NCI-H2171 (cell line): ENCODE results near the gene MSI2.
A peak's percentile ranks its signal among the peaks of the same experiment; 100 is the strongest.

Experiments
- DNase-seq: peaks from one replicate; lab custom pipeline; 2025; lab: John Stamatoyannopoulos, UW

The MSI2 gene

DNA sequence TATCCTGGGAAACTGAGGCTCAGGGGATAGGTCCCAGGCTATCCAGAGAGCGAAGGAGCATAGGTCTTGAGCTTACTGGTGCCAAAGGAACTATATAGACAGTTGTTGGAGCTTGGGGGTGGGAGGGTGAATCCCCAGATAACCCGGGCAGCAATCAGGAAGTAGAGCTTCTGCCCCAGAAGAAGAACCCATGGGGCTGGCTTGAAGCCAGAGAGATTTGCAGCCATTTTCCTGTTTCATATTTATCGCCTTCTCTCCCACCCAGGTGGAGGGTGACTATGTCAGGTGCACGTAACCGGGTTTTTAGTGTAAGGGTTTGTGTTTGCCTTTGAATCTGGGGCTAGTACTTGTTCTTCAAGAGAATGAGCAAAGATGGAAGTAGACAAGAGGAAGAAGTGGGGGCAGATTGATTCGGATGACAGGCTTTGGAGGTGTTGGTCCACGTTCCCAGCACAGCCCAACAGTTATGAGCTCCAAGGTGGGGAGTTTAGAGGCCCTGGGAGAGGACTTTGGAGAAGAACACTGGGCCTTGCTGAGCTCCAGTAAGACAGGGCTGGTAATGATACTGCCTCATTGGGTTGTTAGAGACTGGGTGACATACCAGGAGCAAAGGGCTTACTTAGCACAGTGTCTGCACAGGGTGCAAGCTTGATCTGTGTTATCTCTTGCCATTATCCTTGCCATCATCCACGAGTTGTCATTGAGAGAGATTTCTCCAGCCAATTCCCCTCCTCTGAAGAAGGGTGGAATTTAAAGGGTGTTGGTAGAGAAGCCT is 343.1 kb downstream of the MSI2 start:
- no peak for DNase-seq

DNA sequence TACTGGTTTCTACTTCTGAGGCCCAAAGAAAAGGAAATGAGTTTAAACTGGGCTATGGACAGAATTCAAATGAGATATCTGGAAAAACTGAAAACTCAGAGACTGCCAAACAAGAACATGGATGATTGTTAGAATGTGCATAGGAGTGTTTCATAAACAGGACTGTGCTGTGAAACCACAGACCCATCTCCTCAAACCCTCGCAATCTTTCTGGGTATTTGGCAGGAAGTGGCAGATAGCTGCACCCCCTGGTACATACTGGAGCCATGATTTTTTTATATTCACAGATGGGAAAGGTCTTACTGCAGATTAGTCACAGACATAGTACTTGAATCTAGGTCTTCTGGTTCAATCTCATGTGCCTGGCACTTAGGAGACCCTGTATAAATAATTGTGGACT is 343.8 kb downstream of the MSI2 start:
- DNase-seq: no peak

DNA sequence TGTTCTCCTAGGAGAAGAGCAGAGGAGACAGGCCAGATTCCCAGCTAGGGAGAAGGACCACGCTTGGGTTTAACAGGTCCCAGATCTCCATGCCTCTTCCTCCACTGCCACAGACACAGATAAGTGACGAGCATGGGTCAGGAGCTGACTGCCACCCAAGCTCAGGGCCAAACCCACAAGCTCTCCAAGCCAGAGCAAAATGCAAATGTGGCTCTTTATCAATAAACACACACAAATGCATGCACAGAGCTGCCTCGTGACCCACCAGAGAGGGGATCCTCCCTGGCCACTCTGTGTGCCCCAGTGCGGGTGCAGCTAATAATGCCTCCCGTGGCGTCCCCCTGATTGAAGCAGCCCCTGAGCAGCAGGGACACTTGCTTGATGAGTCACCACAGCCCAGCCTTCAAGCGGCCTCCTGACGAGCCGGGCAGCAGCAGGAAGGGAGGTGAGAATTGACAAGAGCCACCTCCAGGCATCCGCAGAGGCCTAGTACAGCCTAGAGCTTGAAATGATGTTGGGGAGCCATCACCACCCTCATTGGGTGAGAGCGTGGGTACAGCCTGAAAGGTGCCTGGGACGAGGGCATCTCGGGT is 344.9 kb downstream of the MSI2 start:
- no peak for DNase-seq

DNA sequence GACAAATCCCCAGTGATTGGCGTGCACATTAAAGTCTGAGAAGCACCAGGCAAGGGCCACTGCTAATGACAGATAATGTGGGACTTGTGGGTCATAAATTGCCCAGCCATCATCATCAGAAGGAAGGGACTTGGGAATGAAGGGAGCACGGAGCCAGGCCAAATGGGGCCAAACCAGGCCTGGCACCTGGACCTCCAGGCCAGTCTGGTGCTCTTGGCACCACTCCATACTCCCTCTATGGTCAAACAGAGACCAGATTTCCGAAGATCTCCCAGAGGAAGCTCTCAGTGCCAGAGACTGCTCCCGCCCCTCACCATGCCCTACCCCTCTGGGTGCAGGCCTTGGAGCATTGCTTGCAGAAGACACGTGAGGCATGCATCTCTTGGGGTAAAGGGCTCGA is 346.6 kb downstream of the MSI2 start:
- DNase-seq: no peak

DNA sequence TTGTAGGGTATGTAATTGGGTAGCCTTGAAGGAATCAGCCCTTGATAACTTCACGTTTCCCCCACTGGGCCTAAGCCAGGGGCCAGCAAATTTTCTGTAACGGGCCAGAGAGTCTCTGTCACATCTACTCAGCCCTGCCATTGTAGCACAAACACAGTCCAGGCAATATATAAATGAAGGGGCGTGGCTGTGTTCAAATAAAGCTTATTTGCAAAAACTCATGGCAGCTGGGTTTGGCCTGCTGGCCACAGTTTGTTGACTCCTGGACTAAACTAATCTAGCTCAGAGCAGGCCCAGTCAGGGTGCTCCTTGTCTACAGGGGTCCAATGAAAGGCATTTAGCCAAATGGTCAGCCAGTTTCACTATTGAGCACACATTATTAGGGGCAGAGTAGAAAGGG is 347.2 kb downstream of the MSI2 start:
- no peak for DNase-seq

DNA sequence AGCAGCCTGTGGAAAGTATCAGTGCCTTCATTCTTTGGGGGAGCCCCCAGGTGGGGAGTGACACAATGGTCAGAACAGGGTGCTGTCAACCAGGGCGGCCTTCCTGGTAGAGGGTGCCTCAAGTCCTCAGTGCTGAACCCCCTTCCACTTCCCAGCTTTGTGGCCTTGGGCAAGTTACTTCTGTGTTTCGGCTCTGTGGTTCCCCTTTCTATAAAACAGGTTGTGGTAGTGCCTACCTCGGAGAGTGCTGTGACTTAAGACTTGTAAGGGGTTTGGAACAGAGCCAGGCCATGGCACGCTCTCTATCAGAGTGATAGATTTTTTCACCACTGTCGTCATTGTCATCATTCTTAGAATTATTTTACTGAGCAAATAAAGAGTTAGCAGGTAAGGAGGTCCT is 347.7 kb downstream of the MSI2 start:
- DNase-seq: peak; percentile 25

DNA sequence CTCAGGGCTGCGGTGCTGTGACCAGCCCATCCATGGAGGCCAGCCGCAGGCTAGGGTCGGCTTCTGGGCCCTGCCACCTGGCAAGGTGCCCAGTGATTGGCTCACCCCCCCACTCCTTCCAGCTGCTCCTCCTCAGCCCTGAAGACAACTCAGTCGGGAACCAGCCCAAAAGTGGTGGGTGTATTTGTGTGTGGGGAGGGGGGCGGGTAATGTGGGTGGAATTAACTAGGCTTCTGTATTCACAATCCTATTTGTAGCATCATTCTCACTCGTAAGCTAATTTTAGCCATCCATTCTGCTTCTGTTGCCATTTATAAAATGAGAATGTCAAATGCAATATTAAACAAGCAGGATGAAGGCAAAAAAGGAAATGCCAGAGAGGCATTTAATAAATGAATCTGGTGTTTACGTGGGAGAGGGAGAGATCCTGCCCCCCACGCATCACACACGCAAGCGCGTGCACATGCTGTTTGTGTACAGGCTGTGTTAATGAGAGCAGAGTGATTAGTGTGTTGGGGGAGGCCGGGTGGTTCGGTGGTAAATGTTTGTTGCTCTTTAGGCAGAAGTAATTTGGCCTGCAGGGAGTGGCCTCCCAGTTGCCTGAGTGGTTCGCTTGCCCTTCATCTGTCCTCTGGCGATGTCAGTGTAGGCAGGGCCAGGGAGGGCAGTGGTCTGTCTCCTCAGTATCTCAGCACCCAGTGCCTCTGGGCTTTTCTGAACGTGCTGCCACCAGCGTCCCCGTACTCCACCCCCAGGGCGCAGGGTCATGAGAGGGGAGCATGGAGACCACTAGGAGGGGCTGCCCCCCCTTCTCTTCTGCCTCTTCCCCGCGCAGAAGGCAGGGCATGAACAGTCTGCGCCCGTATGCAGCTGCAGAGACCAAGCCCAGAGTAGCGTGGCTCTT is 348.7 kb downstream of the MSI2 start:
- peak; percentile 95 for DNase-seq

DNA sequence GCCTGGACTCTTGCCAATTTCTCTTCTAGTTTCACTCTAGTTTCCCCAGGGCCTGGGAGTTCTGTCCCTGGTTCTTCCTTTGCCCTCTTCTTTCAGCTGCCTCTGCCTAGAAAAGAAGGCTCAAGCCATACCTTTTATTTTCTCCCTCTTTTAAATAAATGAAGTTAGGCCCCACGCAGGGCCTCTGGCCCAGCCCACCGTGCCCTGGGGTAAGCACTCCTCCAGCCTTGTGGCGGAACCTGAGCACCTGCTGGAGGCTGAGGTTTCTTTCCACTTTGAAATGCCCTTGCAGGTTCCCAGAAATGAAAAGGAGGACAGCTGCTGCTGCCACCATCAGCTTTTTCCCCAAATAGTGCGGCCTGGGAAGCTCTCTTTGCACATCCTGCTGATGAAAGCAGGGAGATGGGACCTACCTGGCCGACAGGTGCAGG is 349.4 kb downstream of the MSI2 start:
- peak; percentile 75 for DNase-seq

DNA sequence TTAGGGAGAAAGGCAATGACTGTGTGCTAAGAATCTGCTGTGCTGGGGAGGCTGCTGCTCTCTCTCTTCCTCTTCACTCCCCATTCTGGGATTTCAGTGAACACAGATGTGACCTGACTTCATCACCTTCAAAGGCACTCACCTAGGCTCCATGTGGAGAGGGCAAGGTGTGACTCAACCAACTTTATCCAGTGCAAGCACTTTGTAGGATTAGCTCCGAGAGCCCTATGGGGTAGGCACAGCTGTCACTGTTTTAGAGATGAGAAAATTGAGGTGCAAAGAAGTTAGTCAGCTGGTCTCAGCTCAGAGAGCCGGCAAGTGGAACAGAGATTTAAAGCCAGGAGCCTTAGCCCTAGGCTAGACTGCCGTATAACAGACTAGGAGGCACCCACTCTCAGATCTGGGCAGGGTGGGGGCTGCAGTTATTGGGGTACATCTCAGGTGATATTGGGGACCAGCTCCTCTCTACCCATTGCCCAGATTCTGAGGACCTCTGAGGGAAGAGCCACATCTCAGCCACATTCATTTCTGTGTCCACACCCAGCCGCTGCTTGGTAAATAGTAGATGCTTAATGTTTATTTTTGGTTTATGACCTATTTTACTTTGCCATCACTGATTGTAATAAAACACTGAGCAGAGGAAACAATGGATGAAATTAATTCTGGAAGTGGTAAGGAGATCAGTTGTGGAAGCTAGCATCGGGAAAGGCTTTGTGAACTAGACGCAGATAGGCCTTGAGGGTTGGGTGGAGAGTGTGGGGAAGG is 350.0 kb downstream of the MSI2 start:
- DNase-seq: peak; percentile 57

DNA sequence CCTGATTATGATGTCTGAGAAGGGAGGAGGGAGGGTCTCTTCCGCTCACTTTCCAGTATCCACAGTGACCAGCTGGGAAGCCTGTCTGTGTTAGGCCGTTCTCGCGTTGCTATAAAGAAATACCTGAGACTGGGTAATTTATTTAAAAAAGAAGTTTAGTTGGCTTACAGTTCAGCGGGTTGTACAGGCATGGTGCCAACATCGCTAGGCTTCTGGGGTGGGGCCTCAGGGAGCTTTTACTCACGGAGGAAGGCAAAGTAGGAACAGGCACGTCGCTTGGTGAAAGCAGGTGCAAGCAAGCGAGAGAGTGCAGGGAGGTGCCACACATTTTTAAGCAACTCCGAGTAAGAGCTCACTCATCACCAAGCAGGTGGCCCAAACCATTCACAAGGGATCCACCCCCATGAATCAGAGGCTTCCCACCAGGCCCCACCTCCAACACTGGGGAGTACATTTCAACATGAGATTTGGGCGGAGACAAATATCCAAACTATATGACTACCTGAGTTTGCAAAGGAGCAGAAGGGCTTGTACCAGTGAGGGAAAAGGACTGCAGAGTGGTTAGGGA is 351.3 kb downstream of the MSI2 start:
- DNase-seq: no peak

DNA sequence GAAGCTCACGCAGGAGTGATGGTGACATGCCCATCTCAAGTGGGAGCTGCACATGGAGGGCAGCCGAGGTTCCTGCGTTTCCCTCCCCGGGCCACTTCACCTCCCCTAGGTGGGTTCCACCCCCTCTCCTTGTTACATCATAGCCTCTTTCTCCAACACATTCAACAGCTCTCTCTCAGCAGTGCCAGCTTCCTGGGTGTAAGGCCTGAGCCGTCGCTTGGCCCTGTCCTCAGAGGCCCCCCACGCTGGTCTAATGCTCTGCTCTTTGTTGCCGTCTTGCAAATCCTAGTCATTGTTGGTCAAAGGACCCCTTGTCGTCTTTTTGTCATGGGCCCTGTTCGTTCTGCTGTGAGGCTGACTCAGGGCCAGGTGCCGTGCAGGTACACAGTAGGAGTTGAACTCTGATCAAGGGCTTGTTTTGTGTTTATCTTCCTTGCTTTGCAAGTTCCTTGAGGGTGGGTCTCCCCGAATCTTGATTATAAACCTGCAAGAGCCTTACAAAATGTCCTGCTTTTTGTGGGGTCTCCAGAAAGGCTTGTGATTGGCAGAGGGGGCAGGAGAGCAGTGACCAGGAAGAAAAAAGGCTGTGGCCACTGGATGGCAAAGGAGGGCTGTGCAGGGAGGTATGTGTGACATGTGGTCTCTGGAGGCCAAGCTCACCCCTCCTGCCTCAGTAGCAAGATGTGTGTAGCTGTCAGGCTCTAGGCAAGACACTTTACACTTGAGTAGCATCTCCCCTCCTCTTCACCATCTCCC is 352.2 kb downstream of the MSI2 start:
- no peak for DNase-seq

DNA sequence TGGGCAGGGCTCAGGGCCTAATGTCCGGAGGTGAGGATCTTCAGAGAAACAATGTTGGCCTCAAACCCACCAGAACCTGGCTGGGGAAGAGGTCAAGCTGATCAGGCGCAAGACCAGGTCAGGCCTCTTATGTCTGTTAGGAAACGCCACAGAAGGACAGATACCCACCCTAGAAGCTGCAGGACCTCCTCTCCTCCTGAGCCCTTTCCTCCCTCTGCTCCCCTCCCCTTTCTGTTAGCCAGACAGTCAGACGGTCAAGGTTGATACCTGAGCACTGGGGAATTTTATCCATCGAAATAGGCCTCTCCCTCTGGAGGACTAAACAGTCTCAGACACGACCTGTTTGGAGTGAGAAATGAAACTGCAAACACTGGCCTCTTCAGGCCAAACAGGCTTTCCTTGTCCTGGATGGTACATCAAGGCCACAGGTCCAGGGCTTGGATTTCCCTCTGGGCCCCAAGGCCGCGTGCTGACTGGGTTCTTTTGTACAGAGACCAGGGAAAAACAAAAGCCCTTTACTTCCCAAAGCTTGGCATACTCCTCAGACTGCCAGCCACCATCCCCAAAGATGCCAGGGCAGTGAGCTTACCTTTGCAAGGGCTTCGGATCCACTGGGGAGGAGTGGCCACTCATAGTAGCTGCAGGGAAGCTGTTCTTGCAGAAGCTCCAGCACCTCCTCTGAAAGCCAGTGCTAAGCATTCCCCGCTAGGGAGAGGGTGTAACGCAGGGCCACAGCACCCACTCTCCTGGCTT is 353.0 kb downstream of the MSI2 start:
- DNase-seq: no peak

DNA sequence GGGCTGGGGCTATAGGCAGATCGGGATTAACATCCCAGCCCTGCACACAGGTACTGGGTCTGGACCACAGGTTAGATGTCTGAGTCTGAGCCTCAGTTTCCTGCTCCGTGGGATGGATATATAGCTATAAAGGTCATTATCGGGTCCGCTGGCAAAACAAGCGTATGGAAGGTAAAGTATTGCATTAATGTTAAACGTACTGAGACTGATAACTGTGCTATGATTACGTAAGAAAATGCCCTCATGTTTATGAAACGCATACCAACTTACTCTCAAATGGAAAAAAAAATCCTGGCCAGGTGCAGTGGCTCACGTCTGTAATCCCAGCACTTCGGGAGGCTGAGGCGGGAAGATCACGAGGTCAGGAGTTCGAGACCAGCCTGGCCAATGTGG is 353.6 kb downstream of the MSI2 start:
- DNase-seq: no peak

DNA sequence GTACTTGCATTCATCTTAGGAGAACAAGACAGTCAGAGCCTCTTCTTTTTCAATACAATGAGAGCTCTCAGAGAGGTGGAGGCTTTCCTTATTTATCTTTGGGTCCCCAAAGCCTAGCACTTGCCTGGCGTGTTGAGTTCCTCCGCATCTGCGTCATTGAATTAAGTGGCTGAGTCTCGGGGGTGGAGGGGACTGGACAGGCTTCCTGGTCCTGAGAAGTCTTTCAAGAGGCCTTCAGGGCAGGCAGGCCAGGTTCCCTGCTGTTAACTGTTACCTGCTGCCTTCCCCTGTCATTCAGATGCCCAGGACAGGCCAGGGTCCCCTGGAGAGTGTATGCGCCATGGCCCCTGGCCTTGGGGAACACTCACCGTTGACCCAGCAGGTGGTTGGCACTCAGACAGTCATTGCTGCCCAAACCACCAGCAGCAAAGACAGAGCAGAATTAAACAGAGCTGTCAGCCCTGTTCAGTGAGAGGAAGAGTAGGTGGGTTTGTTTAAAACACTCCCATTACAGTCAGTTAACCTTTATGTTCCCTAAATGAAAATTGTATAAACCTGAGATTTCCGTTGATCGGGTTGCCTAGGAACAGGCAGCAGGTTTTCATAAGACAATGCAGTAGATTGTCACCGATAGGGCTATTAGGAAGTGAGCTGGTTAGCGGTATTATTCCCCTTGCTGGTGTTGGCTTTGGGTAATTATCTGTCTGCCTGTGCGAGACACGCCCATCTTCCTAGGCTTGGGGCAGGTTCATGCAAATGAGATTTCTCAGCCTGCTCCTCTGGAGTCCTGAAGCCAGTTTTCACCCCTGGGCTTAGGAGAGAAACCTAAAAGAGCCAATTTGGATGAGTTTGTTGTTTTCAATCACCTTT is 356.1 kb downstream of the MSI2 start:
- peak; percentile 32 for DNase-seq

DNA sequence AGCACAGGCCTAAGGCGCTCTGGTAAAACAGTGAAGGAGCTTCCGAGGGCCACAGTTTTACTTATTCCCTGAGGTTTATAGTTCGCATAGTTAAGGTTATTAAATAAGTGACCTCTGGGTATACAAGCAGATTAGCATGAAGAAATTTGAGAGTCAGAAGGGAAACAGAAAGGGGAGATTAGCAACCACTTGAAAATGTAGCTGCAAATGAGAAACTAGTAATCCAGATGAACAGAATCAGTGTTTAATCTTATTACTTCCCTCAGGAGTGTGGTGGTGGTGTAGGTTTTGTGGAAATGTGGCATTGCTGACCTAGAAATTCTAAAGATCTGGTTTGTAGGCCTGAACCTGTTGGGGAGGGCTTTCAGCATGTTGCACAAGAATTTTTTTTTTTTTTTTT is 358.4 kb downstream of the MSI2 start:
- DNase-seq: no peak

DNA sequence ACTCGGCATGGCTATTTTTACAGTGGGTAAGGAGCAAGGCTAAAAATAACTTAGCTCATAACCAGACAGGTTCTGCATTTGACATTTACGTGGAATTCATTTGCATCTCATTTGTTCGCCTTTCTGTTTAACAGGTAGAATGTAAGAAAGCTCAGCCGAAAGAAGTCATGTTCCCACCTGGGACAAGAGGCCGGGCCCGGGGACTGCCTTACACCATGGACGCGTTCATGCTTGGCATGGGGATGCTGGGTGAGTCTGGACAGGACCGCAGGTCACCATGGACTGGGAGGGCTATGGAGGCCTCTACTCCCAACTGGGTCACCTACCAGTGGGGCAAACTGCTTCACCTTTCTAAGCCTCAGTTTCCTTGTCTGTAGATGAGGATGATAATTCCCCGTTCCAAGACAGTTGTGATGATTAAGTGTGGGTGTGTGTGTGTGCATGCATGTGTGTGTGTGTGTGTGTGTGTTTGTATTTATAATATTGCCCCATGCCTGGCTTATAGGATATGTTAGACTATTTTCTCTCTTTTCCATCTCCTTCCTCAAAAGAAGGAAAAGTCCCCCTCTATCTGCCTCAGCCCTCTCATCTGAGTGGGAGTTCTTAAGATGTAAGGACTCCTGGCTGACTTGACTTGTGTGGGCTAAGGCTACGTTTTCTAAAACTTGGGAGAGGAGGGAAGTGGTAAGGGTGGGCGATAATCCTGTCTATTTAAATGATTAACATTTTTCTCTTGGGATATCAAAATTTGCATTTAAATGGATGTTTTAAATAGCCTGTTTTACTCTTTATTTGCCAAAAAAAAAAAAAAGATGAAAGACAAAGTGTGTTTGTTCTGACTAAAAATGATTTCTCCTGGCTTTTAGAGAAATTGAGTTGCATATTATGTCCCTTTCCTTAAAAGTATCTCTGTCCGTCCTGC is 359.8 kb downstream of the MSI2 start:
- no peak for DNase-seq

DNA sequence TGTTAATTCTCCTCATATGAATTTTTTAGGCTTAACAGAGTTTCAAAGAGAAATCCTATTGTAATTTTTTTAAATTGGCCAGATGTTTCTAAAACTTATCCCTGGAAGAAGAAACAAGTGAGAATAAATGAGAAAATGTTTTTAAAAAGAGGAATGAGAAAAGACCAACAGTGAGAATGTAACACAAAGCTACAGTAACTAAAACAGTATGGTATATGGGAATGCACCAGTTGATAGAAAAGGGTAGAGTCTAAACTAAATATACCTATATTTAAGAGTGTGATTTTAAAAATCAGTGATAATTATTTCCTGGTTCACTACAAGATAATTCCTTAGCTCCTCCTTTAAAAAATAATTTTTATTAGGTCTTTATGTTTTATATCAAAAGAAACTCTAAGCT is 360.9 kb downstream of the MSI2 start:
- no peak for DNase-seq
